Measurements from ENCODE around the gene CCL28. TPM values are rescaled to one million over a fixed set of nuclear protein-coding genes. Genes with fewer than 3 reads are reported as not detected.

The CCL28 gene
- polyA plus RNA-seq, 2 of the 4 experiments (the other 2 are of a cell fraction): 0.15 to 0.39 TPM

DNA sequence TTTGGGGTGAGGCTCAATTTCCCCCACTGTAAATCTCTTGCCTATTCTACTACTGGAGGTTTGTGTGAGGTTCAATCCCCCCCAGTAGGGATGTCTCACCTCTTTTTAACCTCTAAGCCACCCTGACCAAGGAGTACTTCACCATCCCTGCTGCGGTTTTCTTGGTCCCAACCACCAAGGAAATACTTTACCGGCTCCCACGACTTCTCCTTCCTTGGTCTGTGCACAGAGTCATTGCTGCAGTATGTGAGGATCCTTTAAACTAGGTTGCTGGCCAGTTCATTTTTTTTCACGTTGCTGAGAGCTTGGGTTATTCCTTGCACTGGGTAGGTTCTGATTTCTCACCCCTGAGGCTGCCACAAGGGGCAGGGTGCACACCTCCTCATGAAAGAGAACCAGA, 76.5 kb downstream of the CCL28 start:
- Histone ChIP-seq H3K4me3 (no peak overlapping the region), H3K9me3 (peaks cover 24% of the 10 kb centered on the region), H3K27ac (no peak overlapping the region), H3K4me1 (no peaks in the 10 kb centered on the region), H3K4me2 (no peak overlapping the region)
- POLR2A ChIA-PET: no interaction called here
- no peak for TF ChIP-seq JUNB (IDR thresholded peaks at IDR 0.05)
- TF ChIP-seq ZFP36 (IDR thresholded peaks at IDR 0.05; ENCODE audit: borderline replicate concordance, partially characterized antibody): no peak
- no peak for TF ChIP-seq ESRRA (IDR thresholded peaks at IDR 0.05; ENCODE audit: borderline replicate concordance, low read length)
- no peak for TF ChIP-seq EHF (CRISPR knock-in tag; IDR thresholded peaks at IDR 0.05)
- no peak for TF ChIP-seq HES2 (IDR thresholded peaks at IDR 0.05)
- no peak for TF ChIP-seq PBX3 (IDR thresholded peaks at IDR 0.05)
- TF ChIP-seq MAFK (IDR thresholded peaks at IDR 0.05; ENCODE audit: partially characterized antibody): no peak
- no peak for TF ChIP-seq RNF2 (IDR thresholded peaks at IDR 0.05; ENCODE audit: borderline replicate concordance, low read depth)
- no peak for TF ChIP-seq MYC (IDR thresholded peaks at IDR 0.05; ENCODE audit: borderline replicate concordance, low read length)
- TF ChIP-seq FOXS1 (CRISPR knock-in tag; IDR thresholded peaks at IDR 0.05): no peak
- TF ChIP-seq CHD2 (IDR thresholded peaks at IDR 0.05; ENCODE audit: low read length, partially characterized antibody): no peak
- no peak for TF ChIP-seq EP300 (IDR thresholded peaks at IDR 0.05)
- TF ChIP-seq FOSL2 (IDR thresholded peaks at IDR 0.05): no peak
- TF ChIP-seq FOSL2 (CRISPR knock-in tag; IDR thresholded peaks at IDR 0.05): no peak
- TF ChIP-seq MAZ (IDR thresholded peaks at IDR 0.05; ENCODE audit: borderline replicate concordance, low read depth, low read length): no peak
- no peak for TF ChIP-seq ZNF302 (CRISPR knock-in tag; IDR thresholded peaks at IDR 0.05)
- no peak for TF ChIP-seq NFE2L2 (conservative IDR thresholded peaks at IDR 0.05; ENCODE audit: low read length)
- no peak for TF ChIP-seq FOSB (CRISPR knock-in tag; IDR thresholded peaks at IDR 0.05)
- no peak for TF ChIP-seq REST (IDR thresholded peaks at IDR 0.05)
- WGBS (ENCODE audit: missing lambda C conversion rate): 43% methylated on average over 4 of the region's 4 CpGs
- ATAC-seq (no peak), DNase-seq (ENCODE audit: low read depth in 1 of 2, low spot score in 1 of 2) (no peak), FAIRE-seq (no peak)
- CTCF ChIA-PET: no interaction called here

GRCh38 chr5:43332401-43332800, 79.8 kb downstream of the CCL28 start:
- POLR2A ChIA-PET: no interaction called here
- ATAC-seq: no peak
- no peak for DNase-seq (ENCODE audit: low read depth in 1 of 2, low spot score in 1 of 2)
- CTCF ChIA-PET: no interaction called here
- Histone ChIP-seq H3K4me3 (no peak overlapping the region), H3K4me2 (no peak overlapping the region), H3K27ac (no peak overlapping the region), H3K4me1 (no peaks in the 10 kb centered on the region), H3K9me3 (peaks cover 24% of the 10 kb centered on the region)
- no peak for FAIRE-seq
- 20% methylated on average over 1 of the region's 1 CpG for WGBS (ENCODE audit: missing lambda C conversion rate)
- TF ChIP-seq SMC3 (IDR thresholded peaks at IDR 0.05): no peak
- TF ChIP-seq CBX8 (IDR thresholded peaks at IDR 0.05): no peak
- no peak for TF ChIP-seq EHF (CRISPR knock-in tag; IDR thresholded peaks at IDR 0.05)
- TF ChIP-seq HOXA7 (CRISPR knock-in tag; IDR thresholded peaks at IDR 0.05): no peak
- TF ChIP-seq E2F6 (IDR thresholded peaks at IDR 0.05; ENCODE audit: borderline replicate concordance, low read depth): no peak
- TF ChIP-seq HES2 (IDR thresholded peaks at IDR 0.05): no peak
- TF ChIP-seq RCOR1 (IDR thresholded peaks at IDR 0.05; ENCODE audit: low read depth, low read length): no peak
- TF ChIP-seq CBX2 (IDR thresholded peaks at IDR 0.05; ENCODE audit: borderline replicate concordance, low read depth): no peak
- TF ChIP-seq, protein P1, sequence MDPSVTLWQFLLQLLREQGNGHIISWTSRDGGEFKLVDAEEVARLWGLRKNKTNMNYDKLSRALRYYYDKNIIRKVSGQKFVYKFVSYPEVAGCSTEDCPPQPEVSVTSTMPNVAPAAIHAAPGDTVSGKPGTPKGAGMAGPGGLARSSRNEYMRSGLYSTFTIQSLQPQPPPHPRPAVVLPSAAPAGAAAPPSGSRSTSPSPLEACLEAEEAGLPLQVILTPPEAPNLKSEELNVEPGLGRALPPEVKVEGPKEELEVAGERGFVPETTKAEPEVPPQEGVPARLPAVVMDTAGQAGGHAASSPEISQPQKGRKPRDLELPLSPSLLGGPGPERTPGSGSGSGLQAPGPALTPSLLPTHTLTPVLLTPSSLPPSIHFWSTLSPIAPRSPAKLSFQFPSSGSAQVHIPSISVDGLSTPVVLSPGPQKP (IDR thresholded peaks at IDR 0.05; ENCODE audit: low read depth, low read length): no peak
- TF ChIP-seq NR3C1 (IDR thresholded peaks at IDR 0.05): no peak
- no peak for TF ChIP-seq PHF8 (IDR thresholded peaks at IDR 0.05; ENCODE audit: borderline replicate concordance, low read depth)
- no peak for TF ChIP-seq HOXB13 (CRISPR knock-in tag; IDR thresholded peaks at IDR 0.05; ENCODE audit: low read depth)
- no peak for TF ChIP-seq CHD2 (IDR thresholded peaks at IDR 0.05; ENCODE audit: low read length, partially characterized antibody)
- no peak for TF ChIP-seq NFE2L2 (conservative IDR thresholded peaks at IDR 0.05; ENCODE audit: low read length)
- no peak for TF ChIP-seq ZNF302 (CRISPR knock-in tag; IDR thresholded peaks at IDR 0.05)
- no peak for TF ChIP-seq HMGXB4 (CRISPR knock-in tag; IDR thresholded peaks at IDR 0.05; ENCODE audit: borderline replicate concordance)
